GM21515 (cell line): ENCODE data around the gene CYP26C1.
"Not testable (repeated sequence)": the region's sequence is repeated elsewhere in the genome, so short reads cannot be mapped to it uniquely, and the experiment has no call there.

Experiments
- ATAC-seq: cut with Tn5 transposase; IDR thresholded peaks from one replicate; pipeline ENCODE4 v1.9.1; 2021; ENCODE audit not compliant: unreplicated experiment

CYP26C1 gene

DNA sequence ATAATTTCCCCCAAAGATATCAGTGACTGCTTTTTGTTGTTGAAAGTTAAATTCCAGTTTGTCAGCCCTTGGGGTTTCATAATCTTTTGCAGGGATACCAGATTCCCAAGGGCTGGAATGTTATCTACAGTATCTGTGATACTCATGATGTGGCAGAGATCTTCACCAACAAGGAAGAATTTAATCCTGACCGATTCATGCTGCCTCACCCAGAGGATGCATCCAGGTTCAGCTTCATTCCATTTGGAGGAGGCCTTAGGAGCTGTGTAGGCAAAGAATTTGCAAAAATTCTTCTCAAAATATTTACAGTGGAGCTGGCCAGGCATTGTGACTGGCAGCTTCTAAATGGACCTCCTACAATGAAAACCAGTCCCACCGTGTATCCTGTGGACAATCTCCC lies 16.3 kb downstream of the CYP26C1 start:
- ATAC-seq, result no peak

DNA sequence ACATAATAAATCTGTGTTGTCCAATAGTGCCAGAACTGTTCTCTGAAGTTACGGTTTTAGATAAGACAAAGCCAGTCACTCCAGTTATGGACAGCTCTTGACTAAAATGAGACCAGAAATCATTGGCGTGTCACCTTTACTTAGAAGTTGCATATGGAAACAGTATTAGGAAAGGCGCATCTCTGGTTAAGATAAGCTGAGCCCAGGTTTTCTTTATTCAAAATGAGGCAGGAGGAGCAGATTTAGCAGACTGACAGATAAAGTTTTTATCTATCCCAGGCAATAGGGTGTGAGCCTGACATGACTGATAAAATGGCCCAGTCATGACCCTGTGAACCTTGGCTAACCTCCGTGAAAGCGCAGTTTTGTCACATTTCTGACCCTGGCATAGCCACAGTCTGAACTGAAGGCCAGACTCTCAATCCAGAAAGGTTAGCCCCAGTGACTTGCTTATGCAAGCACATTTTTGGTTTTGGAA lies 17.3 kb downstream of the CYP26C1 start:
- ATAC-seq, result no peak

DNA sequence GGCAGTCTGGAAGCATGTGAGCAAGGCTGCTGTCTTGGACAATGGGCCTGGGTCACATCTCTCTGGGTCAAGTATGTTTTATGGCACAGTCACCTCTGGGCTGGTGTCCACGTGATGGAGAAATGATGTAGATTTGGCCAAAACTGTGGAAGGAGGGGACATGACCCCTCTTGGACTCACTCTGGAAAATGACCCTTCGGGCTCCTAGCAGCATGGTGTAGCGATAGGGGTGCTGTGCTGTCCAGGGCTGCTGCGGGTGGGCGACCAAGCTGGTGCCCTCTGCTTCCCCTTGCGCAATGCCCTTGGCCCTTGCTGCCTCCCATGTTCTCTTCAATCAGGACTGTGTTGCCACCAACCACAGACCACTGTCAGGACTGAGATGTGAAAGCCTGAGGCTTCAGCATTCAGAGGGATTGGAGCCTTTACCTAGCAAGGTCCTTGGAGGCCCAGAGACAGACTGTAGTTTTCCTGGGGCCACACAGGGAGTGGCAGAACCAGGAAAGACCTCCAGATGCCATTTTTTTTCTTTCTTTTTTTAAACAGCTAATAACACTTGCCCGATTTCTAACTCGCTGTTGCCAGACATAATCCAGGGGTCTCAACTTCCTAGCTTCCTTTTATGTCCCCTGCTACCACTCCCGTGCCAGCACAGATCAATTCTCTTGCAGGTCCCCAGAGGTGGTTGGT lies 19.2 kb downstream of the CYP26C1 start:
- no peak for ATAC-seq

DNA sequence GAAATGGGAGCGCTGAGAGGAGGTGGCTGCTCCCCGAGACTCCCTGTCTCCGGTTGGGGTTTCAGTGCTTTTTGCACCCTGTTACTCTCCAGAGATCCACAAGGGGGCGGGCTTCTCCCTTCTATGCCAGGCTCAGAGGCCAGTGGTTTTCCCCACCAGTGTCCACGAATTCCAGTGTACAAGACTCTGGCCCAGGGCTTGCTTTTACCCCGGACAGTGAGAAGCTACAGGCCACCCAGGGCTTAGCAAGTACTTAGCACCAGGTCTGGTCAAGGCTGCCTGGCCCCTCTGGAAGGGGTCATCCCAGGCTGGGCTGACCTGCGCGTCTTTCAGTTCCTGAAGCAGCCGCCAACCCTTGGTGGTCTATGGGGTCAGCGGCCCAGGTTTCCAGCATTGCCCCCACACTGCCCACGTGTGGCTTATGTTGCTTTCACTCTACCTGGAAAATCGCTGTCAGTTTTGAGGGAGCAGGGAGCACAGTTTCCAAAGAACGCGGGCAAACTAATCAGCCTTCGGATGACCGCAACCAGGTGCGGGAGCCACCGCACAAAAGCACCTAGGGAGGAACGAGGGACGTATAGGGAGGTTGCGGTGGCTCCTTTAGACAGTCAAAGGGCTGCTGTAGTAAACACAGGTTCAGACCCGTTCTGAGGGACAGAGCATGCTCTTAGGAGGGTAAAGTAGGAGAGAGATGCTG lies 19.9 kb downstream of the CYP26C1 start:
- no peak for ATAC-seq

DNA sequence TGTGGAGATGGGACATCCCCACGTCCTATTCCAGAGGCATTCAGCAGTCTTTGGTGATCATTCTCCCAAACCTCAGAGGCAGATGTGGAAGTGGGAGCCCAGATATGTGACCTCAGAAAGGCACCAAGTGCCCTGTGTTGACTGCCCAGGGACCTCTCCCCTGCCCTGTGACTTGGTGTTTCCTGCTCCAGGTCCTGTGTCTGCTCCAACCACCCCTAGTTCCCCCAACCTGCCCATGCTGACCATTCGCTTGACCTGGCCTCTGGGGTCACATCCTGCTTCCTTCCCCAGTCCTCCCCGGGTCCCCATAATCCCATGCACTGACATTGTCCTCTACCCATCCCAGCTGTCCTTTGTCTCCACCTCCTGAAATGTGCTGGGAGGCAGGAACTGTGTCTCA lies 20.7 kb downstream of the CYP26C1 start:
- no peak for ATAC-seq

DNA sequence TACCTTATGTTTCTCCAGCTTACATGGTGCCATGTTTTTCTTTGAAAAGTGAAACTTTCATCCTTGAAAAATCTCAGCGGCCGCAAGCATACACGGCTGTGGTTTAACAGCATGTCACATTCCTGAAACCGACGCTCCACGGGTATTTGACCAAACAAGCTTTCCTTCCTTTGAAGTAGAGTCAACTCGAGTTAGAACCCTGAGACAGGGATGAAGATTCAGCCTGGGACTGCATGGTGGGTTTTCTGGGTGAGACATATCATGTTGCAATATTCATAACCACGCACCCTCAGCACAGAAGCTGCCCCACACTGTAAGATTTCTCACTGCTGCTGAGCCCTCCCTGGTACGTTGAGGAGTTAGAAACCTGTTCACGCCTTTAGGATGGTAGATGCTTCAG lies 21.2 kb downstream of the CYP26C1 start:
- no peak for ATAC-seq

DNA sequence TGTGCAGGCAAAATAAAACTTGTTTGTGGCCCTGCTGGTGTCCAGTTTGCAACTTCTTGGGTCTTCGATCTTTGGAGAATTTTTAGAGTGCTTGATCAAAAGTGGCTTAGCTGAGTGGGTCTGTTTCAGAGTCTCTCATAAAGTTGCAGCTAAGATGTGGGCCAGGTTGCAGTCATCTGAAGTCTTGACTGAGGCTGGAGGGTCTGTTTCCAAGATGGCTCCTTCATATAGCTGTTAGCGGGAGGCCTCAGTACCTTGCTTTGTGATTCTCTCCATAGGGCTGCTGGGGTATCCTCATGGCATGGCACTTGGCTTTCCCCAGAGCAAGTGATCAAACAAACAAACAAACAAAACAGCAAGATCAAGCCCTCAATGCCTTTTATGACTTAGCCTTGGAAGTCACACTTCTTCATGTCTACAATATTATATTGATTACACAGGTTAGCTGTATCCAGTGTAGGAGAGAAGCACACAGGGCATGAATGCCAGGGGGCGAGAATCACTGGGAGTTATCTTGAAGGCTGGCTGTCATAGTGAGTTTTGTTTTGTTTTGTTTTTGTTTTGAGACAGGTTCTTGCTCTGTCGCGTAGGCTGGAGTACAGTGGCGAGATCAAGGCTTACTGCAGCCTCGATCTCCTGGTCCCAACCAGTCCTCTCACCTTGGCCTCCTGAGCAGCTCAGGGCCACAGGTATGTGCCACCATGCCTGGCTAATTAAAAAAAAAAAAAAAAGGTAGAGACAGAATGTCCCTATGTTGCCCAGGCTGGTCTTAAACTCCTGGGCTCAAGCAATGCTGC lies 23.3 kb downstream of the CYP26C1 start:
- ATAC-seq, result no peak

DNA sequence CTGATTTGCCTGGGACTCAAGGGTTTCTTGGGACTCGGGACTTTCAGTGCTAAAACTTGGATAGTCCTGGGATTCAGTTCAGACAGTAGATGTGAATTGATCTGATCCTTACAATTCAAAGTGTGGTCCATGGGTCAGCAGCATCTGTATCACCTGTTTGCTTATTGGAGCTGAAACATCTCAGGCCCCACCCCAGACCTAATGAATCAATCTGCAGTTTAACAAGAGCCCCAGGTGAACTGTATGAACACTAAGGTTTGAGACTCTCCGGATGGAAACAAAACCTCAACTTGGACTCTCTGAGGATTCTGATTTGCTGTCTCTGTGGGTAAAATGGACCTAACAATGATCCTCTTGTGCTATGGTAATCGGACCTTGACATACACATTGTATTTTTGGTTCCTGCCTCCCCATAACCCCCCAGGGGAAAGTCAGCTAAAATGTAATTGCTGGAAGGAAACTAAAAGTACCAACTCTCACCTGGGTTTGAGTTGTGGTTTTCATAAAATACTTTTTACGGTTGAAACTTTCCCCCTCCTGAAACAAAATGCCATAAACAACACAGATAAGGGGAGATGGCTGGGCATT lies 24.8 kb downstream of the CYP26C1 start:
- ATAC-seq, result no peak

DNA sequence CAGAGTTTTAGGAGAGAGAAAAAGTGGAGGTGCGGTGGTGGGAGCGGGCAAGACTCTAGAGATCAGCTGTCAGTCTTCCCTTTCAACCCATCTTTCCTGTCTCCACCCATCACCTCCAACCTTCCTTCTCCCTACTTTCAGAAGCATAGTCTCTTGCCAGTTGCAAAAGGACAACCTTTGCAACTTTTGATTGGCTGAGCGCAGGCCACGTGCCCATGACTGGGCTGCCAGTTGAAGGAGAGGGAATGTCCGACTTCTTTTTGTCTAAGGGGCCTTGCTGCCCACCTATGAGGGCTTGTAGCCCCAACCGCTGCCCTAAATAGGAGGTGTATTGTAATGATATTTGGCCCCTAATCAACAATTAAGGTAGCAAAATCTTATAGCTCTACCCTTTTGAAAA lies 25.7 kb downstream of the CYP26C1 start:
- no peak for ATAC-seq

DNA sequence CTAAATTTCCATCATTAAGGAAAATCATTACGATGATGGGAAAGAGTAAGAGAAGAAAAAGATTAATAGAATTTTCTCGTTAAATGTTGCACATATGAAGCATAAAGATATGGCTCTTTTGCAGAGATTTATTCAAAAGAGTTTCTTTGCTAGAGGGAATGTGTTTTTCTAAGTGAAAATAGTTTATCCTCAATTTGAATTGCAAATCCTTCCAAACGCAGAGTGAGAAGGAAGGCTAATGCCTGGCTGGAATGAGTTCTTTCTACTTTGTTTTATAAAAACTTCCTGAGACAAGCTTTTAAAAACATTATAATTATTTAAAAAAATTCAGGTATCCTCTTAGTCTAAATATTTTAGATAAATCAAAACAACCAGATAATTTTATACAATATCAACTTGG lies 27.2 kb downstream of the CYP26C1 start:
- ATAC-seq, result no peak

DNA sequence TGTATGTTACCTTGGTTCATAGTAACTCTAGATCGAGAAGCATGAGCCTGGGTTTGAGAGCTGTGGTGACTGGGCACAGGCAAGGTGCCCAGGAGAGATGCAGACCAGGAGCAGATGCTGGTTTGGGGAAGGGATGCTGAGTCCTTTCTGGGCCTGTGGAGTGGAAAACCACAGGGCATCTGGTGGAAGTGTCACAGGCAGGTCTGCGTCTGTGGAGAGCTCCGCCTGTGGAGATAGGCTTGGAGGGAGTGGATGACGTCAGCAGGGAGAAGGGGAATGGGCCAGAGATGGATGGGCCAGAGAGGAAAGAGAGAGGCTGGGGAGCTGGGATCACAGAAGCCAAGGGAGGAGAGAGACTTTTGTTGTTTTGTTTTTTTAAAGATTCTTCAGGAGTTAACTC lies 27.9 kb downstream of the CYP26C1 start:
- ATAC-seq, result no peak

DNA sequence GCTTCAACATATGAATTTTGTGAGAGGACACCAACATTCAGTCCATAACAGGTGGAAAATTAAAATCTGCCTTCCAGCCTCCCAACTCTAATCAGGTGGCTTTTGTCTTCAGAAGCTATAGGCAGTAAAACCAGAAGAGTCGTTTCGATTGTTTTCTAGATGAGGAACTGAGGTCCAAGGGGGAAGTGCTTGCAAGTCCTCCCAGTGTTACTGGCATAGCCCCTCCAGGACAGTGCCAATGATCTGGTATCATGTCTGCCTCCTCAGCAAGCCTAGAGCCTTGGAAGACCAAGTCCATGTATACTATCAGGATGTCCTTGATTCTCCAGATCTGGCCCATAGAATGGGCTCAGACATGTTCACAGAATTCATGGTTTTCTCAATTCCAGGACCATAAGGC lies 30.0 kb downstream of the CYP26C1 start:
- no peak for ATAC-seq

DNA sequence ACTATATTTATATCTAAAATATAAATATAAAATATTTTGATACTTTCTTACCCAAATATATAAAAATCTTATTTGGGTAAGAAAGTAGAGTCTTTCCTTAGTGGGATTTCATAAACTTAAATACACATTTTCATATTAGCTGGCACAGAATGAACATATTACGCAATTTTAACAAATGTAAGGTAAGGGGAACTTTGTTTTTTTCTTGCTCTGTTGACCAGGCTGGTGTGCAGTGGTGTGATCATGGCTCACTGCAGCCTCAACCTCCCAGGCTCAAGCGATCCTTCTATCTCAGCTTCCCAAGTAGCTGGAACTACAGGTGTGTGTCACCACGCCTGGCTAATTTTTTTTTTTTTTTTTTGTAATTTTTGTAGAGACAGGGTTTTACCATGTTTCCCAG lies 31.4 kb downstream of the CYP26C1 start:
- no peak for ATAC-seq

DNA sequence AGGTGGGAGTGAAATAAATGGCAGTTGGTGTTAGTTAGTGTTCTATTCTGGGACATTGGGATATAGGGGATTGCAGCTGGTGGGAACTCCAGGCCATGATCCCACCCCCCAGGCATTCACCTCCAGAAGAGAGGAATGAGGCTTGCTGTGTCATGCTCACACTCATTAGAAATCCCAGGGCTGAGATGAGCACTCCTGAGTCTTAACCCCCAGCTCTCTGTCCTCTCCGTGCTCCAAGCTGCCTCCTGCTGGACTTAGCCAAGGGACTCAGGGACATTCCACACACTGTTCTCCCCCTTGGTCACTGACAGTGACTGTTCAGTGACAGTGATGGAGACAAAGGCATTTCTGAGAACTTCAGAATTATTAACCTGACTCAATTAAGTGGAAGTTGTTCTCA lies 34.6 kb downstream of the CYP26C1 start:
- ATAC-seq, result no peak

DNA sequence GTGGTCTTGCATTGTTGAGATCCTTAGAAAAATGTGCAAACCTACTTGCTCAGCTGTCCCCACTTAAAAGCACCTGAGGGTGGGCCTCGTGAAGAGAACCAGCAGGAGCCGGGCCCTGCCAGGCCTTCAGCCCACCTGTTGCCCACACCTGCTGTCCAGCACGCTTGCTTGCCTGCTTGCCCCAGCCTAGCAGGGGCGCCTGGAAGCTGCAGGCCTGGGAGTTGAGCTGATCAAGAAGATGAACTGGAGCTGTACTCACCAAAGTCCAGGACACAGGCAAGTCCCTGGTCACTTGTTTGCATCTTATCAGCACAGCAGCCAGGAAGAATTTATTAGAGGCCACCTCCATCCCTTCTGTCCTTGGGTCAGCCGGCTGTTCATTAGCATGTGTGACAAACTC lies 36.3 kb downstream of the CYP26C1 start:
- no peak for ATAC-seq

DNA sequence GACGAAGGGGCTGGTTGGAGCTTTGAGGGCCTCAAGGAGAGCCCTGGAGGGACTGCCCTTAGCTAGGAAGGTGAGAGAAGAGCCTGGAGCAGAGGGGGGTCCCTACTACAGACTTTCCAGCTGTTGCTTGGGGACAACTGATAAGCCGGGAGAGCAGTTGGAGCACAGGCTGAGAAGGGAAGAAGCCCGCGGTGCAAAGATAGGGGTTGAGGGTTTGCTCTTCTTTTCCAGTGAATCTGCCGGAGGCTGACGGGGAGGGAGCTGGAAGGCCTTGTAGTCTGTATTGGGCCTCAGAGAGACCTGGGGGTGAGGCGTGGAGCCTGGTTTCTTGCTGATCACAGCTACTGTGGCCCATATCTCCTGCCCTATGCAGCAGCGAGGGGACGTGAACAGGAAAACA lies 36.8 kb downstream of the CYP26C1 start:
- ATAC-seq, result no peak

DNA sequence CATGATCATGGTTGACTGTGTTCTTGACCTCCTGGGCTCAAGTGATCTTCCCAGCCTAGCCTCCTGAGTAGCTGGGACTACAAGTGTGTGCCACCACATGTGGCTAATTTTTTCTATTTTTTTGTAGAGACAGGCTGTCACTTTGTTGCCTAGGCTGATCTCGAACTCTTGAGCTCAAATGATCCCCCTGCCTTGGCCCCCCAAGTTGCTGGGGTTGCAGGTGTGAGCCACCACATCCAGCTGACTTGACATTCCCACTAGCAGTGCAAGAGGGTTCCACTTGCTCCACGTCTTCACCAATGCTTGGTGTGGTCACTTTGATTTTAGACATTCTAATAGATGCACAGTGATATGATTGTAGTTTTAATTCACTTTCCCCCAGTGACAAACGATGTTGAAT lies 38.2 kb downstream of the CYP26C1 start:
- ATAC-seq, result no peak

DNA sequence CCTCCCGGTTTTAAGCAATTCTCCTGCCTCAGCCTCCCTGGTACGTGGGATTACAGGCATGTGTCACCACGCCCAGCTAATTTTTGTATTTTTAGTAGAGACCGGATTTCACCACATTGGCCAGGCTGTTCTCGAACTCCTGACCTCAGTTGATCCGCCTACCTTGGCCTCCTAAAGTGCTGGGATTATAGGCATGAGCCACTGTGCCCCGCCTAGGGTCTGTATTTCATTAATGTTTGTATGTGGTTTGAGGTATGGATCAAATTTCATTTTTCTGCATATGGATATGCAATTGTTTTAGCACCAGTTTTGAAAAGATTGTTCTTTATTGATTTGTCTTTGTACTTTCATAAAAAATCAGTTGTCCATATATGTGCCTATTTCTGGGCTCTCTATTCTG lies 39.1 kb downstream of the CYP26C1 start:
- ATAC-seq, result no peak

DNA sequence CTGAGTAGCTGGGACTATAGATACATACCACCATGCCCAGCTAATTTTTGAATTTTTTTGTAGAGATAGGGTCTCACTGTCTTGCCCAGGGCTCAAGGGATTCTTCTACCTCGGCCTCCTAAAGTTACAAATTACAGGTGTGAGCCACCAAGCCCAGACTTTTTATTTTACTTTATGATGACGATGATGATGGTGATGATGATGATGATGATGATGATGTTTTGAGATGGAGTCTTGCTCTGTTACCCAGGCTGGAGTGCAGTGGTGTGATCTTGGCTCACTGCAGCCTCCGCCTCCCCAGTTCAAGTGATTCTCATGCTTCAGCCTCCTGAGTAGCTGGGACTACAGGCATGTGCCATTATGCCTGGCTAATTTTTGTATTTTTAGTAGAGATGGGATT lies 40.5 kb downstream of the CYP26C1 start:
- not testable (repeated sequence) for ATAC-seq

DNA sequence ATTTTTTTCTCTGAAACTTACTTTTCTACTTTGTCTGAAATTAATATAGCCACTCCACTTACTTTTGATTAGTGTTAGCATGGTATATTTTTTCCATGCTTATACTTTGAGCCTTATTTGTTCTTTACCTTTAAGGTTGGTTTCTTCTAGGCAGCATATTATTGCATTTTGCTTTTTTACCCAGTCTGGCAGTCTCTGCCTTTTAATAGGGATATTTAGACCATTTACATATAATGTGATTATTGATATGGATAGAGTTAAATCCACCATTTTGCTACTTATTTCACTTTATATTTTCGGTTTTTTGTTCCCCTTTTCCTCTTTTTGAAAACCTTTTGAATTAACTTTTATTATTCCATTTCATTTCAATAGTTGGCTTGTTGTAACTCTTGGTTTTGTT lies 43.4 kb downstream of the CYP26C1 start:
- no peak for ATAC-seq

DNA sequence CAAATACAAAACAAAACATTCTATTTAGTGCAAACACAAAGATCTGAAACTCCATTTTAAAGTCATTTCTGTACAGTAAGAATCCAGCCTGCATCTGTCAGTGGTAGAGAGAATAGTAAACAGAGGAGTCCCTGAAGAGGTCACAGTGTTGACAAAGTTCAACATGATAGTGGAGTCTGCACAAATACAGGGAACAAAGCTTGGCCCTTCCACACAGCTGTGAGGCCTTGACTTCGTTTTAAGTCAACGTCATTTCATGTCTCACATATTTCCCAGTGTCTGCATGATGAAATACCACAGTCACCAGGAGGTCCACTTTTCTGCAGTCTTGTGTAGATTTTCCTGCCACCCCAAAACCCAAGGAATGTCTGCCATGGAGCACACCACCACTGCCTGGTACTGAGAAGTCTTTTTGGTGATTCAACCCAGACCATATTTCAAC lies 46.1 kb downstream of the CYP26C1 start:
- ATAC-seq, result no peak
